ENCODE measurements around the gene TEC.

DNA sequence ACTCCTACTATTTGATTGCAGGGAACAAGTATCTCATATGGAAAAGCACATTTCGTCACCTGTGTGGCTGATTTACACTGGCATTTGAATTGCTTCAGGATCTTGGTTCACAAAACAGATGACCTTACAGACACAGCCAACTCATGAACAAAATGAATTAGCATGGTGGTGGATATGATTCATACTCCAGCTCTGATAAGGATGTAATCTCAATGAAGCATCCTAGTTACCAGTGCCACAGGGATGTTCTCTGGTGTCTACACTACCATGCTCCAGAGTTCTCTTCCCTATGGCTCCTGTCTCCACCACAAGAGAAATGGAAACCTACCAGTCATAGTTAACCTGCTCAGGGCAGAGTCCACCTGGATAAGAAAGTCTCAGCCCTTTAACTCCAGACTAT lies 40.7 kb downstream of the TEC start:
- TF ChIP-seq, protein P1, sequence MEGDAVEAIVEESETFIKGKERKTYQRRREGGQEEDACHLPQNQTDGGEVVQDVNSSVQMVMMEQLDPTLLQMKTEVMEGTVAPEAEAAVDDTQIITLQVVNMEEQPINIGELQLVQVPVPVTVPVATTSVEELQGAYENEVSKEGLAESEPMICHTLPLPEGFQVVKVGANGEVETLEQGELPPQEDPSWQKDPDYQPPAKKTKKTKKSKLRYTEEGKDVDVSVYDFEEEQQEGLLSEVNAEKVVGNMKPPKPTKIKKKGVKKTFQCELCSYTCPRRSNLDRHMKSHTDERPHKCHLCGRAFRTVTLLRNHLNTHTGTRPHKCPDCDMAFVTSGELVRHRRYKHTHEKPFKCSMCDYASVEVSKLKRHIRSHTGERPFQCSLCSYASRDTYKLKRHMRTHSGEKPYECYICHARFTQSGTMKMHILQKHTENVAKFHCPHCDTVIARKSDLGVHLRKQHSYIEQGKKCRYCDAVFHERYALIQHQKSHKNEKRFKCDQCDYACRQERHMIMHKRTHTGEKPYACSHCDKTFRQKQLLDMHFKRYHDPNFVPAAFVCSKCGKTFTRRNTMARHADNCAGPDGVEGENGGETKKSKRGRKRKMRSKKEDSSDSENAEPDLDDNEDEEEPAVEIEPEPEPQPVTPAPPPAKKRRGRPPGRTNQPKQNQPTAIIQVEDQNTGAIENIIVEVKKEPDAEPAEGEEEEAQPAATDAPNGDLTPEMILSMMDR (IDR thresholded peaks at IDR 0.05; ENCODE audit: low read length) = no peak
- TF ChIP-seq EZH2 (optimal IDR thresholded peaks at IDR 0.05; ENCODE audit: low read depth, low read length) = no peak
- TF ChIP-seq EZH2phosphoT487 (IDR thresholded peaks at IDR 0.05; ENCODE audit: low read length) = no peak

Measured in MM.1S (cell line).